Panc1 (cell line): Measurements from ENCODE around the gene FFAR3.

Source experiments
- CTCF ChIP-seq: fragments of 450-650 bp; IDR thresholded peaks from 2 replicates; pipeline ENCODE4 v1.5.1; 2017; ENCODE audit warnings: mild to moderate bottlenecking
- POLR2AphosphoS5 ChIP-seq: IDR thresholded peaks from 2 replicates; pipeline ENCODE4 v1.6.1; 2012; ENCODE audit warnings: mild to moderate bottlenecking, low read depth, low read length, moderate library complexity
- SIN3A ChIP-seq: IDR thresholded peaks from 2 replicates; pipeline ENCODE4 v1.6.1; 2012; ENCODE audit warnings: low read depth, mild to moderate bottlenecking, low read length, moderate library complexity, borderline replicate concordance; ENCODE audit not compliant: insufficient read depth

GRCh38 chr19:35383536-35383935 is 25.3 kb downstream of the FFAR3 start:
- no peak for TF ChIP-seq CTCF
- TF ChIP-seq POLR2AphosphoS5 = no peak
- TF ChIP-seq SIN3A = no peak
